CD14-positive monocyte (primary cell): ENCODE data around the gene RASA4B. TPM values are rescaled to one million over a fixed set of nuclear protein-coding genes. Genes with fewer than 3 reads are reported as not detected.

ENCODE experiments used
- DNase-seq, 3 donors: peaks; one replicate each; pipeline ENCODE4 v3.0.0-alpha.2; 2011 to 2022
- H2AFZ ChIP-seq: 2 replicates; pipeline ENCODE4 v1.6.0; 2012; ENCODE audit warnings: mild to moderate bottlenecking, low read depth, low read length, inconsistent platforms; ENCODE audit not compliant: insufficient read depth, poor library complexity, severe bottlenecking
- H3K27ac ChIP-seq, 2 donors: 1 replicate in 1 of 2; 2 replicates in 1 of 2; pipeline ENCODE4 v1.5.1; 2012 to 2013; ENCODE audit warnings: low read length in 2 of 2, control low read depth in 1 of 2, inconsistent platforms in 1 of 2, low read depth in 1 of 2, mild to moderate bottlenecking in 1 of 2
- H3K27me3 ChIP-seq, 2 donors: one replicate each; pipeline versions ENCODE4 v1.6.0 to v1.6.1; 2011 to 2013; ENCODE audit warnings: low read length in 2 of 2; ENCODE audit not compliant: control insufficient read depth in 2 of 2, insufficient read depth in 2 of 2
- H3K36me3 ChIP-seq, 2 donors: replicated peaks in 1 of 2; 1 replicate in 1 of 2; 2 replicates in 1 of 2; pipeline versions ENCODE4 v1.5.1 to v1.6.1; 2012 to 2013; ENCODE audit warnings: low read length in 2 of 2, control low read depth in 1 of 2, inconsistent platforms in 1 of 2, mild to moderate bottlenecking in 1 of 2; ENCODE audit not compliant: insufficient read depth in 2 of 2, control insufficient read depth in 1 of 2
- H3K4me1 ChIP-seq, 2 donors: 1 replicate in 1 of 2; 2 replicates in 1 of 2; pipeline versions ENCODE4 v1.5.1 to v1.6.1; 2012 to 2013; ENCODE audit warnings: low read length in 2 of 2, control low read depth in 1 of 2, inconsistent platforms in 1 of 2, mild to moderate bottlenecking in 1 of 2, moderate library complexity in 1 of 2; ENCODE audit not compliant: insufficient read depth in 2 of 2, control insufficient read depth in 1 of 2
- H3K4me2 ChIP-seq: replicated peaks from 2 replicates; pipeline ENCODE3; 2012; ENCODE audit warnings: low read length, moderate library complexity, mild to moderate bottlenecking; ENCODE audit not compliant: poor library complexity, severe bottlenecking; ENCODE audit errors: extremely low read depth
- H3K4me3 ChIP-seq, 3 experiments: fragments of 200-600 bp in 1 of 3; sonication (generic) in 1 of 3; replicated peaks in 1 of 3; 1 replicate in 2 of 3; 2 replicates in 1 of 3; pipeline ENCODE4 v1.5.1; 2011 to 2013; ENCODE audit warnings: low read length in 3 of 3, mild to moderate bottlenecking in 3 of 3, control low read depth in 2 of 3, low read depth in 2 of 3, inconsistent platforms in 1 of 3, moderate library complexity in 1 of 3
- H3K79me2 ChIP-seq: 2 replicates; pipeline ENCODE4 v1.6.0; 2012; ENCODE audit warnings: mild to moderate bottlenecking, control low read depth, inconsistent platforms, low read length, moderate library complexity; ENCODE audit not compliant: insufficient read depth
- H3K9ac ChIP-seq: 2 replicates; pipeline ENCODE4 v1.6.0; 2017; ENCODE audit warnings: low read length, mild to moderate bottlenecking; ENCODE audit not compliant: insufficient read depth, poor library complexity, severe bottlenecking
- H3K9me3 ChIP-seq, 2 donors: replicated peaks in 1 of 2; 1 replicate in 1 of 2; 2 replicates in 1 of 2; pipeline versions ENCODE4 v1.5.1 to v1.6.1; 2012 to 2013; ENCODE audit warnings: low read length in 2 of 2, control low read depth in 1 of 2; ENCODE audit not compliant: control insufficient read depth in 1 of 2, insufficient read depth in 1 of 2
- H4K20me1 ChIP-seq: 2 replicates; pipeline ENCODE4 v1.6.0; 2012; ENCODE audit warnings: mild to moderate bottlenecking, low read length, control low read depth, moderate library complexity; ENCODE audit not compliant: insufficient read depth
- H3K27ac Mint-ChIP-seq, 7 donors: one replicate each; pipeline ENCODE4 v1.8.0; 2020; ENCODE audit warnings: mild to moderate bottlenecking in 7 of 7, mixed read lengths in 7 of 7, moderate library complexity in 6 of 7, inconsistent platforms in 2 of 7
- H3K27me3 Mint-ChIP-seq, 3 donors: one replicate each; pipeline ENCODE4 v1.8.0; 2021 to 2022; ENCODE audit warnings: low read depth in 3 of 3, mild to moderate bottlenecking in 3 of 3, mixed read lengths in 3 of 3, moderate library complexity in 3 of 3, inconsistent platforms in 1 of 3
- H3K36me3 Mint-ChIP-seq, 2 donors: one replicate each; pipeline ENCODE4 v1.8.0; 2020; ENCODE audit warnings: mixed read lengths in 2 of 2, inconsistent platforms in 1 of 2, mild to moderate bottlenecking in 1 of 2
- H3K4me1 Mint-ChIP-seq: one replicate; pipeline ENCODE4 v1.8.0; 2020; ENCODE audit warnings: mild to moderate bottlenecking, mixed read lengths
- H3K4me3 Mint-ChIP-seq, 2 donors: one replicate each; pipeline ENCODE4 v1.8.0; 2020; ENCODE audit warnings: mild to moderate bottlenecking in 2 of 2, mixed read lengths in 2 of 2, moderate library complexity in 1 of 2
- H3K9me3 Mint-ChIP-seq, 7 donors: one replicate each; pipeline ENCODE4 v1.8.0; 2020 to 2022; ENCODE audit warnings: mixed read lengths in 7 of 7, mild to moderate bottlenecking in 6 of 7, moderate library complexity in 6 of 7, inconsistent platforms in 2 of 7
- CTCF ChIP-seq: fragments of 200-600 bp; IDR thresholded peaks from one replicate; pipeline ENCODE4 v1.8.0; 2022; ENCODE audit warnings: antibody characterized with exemption, mild to moderate bottlenecking
- WGBS: methylation state at CpG from one replicate; pipeline ENCODE4 v1.1.5; 2013; ENCODE audit warnings: missing lambda C conversion rate; ENCODE audit not compliant: insufficient coverage; 5-methylcytosine and 5-hydroxymethylcytosine counted together
- intact Hi-C, 2 donors: fragments of 100-400 bp; cut with micrococcal nuclease; formaldehyde crosslinking; loops; one replicate each; pipeline versions ENCODE4 v1.15.0 to v1.15.1; 2023
- polyA plus RNA-seq, 3 donors: library from polyadenylated mRNA; depleted of rRNA in 1 of 3; unstranded in 2 of 3; stranded (reverse) in 1 of 3; fragments of 300-500 nt in 2 of 3; fragments of >200 nt in 1 of 3; fragmentation: Illumina TruSeq in 2 of 3; gene quantifications; 1 replicate in 2 of 3; 2 replicates in 1 of 3; pipeline ENCODE4 v1.2.3, GENCODE V29; 2012 to 2021

RASA4B gene
- polyA plus RNA-seq, 3 donors = 6.3 to 24.1 (median 20.1) TPM

GRCh38 chr7:102445674-102446071 lies 71.9 kb downstream of the RASA4B start:
- Histone ChIP-seq H3K79me2 (no peaks in the 10 kb centered on the region), H3K36me3 (peaks cover 27 to 53% of the 10 kb centered on the region in 2 donors), H3K9me3 (no peaks in the 10 kb centered on the region), H3K4me3 (no peak overlapping the region), H3K27ac (no peak overlapping the region), H2AFZ (no peak overlapping the region), H3K4me1 (peaks cover 0 to 3% of the 10 kb centered on the region in 2 donors), H3K9ac (no peak overlapping the region), H3K4me2 (no peak overlapping the region), H4K20me1 (peaks cover 15% of the 10 kb centered on the region), H3K27me3 (no peaks in the 10 kb centered on the region)
- no peak for DNase-seq
- Mint-ChIP-seq H3K9me3 (peaks cover 0 to 3% (median 0%) of the 10 kb centered on the region in 7 donors), H3K4me3 (no peak overlapping the region), H3K27me3 (peaks cover 0 to 4% (median 1%) of the 10 kb centered on the region in 3 donors), H3K36me3 (peaks cover 33 to 51% of the 10 kb centered on the region in 2 donors), H3K4me1 (peaks cover 4% of the 10 kb centered on the region), H3K27ac (peak overlapping the region in 2 of 7 donors; percentile 33 to 48)
- intact Hi-C loops = loop anchor here in 1 of 2 donors (5.0 kb wide), 1 partner anchor 33 kb away; no protein-coding TSS in a partner anchor
- no peak for TF ChIP-seq CTCF
- WGBS = no CpG with 5 or more reads among the region's 2 CpGs

- Histone ChIP-seq H3K4me1 (peaks cover 0 to 3% of the 10 kb centered on the region in 2 donors), H3K36me3 (peaks cover 32 to 58% of the 10 kb centered on the region in 2 donors), H3K4me2 (no peak overlapping the region), H3K4me3 (no peak overlapping the region), H2AFZ (no peak overlapping the region), H3K79me2 (no peaks in the 10 kb centered on the region), H3K9me3 (no peaks in the 10 kb centered on the region), H3K9ac (no peak overlapping the region), H3K27me3 (no peaks in the 10 kb centered on the region), H3K27ac (no peak overlapping the region), H4K20me1 (peaks cover 12% of the 10 kb centered on the region)
- no peak for DNase-seq
- H3K4me3 Mint-ChIP-seq = no peak overlapping the region
- TF ChIP-seq CTCF = no peak
- peaks cover 0 to 3% (median 0%) of the 10 kb centered on the region in 7 donors for H3K9me3 Mint-ChIP-seq
- 97% methylated on average over 9 of the region's 17 CpGs for WGBS
- H3K4me1 Mint-ChIP-seq = peaks cover 4% of the 10 kb centered on the region
- intact Hi-C loops = loop anchor here in 1 of 2 donors (5.0 kb wide), 1 partner anchor 33 kb away; no protein-coding TSS in a partner anchor
- H3K27me3 Mint-ChIP-seq = peaks cover 0 to 4% (median 3%) of the 10 kb centered on the region in 3 donors
- peak overlapping the region in 1 of 7 donors; percentile 48 for H3K27ac Mint-ChIP-seq
- peaks cover 33 to 55% of the 10 kb centered on the region in 2 donors for H3K36me3 Mint-ChIP-seq
These were observed 72.5 kb downstream of the RASA4B start for GRCh38 chr7:102444961-102445673.
